Activated naive CD4-positive, alpha-beta T cell treated with anti-CD3 and anti-CD28 coated beads, Interleukin-2, amount 50 U/mL, for 72 hours (primary cell): ENCODE measurements around the gene LAMP2. TPM values are rescaled to one million over a fixed set of nuclear protein-coding genes. Genes with fewer than 3 reads are reported as not detected.

Experiments used
- ATAC-seq, 2 donors: fragments of 150-1000 bp; cut with Tn5 transposase; 2 replicates each; pipeline ENCODE4 v1.10.0; 2021; ENCODE audit warnings: mild to moderate bottlenecking in 2 of 2, moderate library complexity in 2 of 2
- DNase-seq, 2 donors: peaks; one replicate each; pipeline ENCODE4 v3.0.0; 2021 to 2022; ENCODE audit warnings: low spot score in 2 of 2
- H3K27ac Mint-ChIP-seq, 2 donors: one replicate each; pipeline ENCODE4 v1.8.0; 2022; ENCODE audit warnings: mild to moderate bottlenecking in 2 of 2, mixed read lengths in 2 of 2
- H3K36me3 Mint-ChIP-seq, 2 donors: one replicate each; pipeline ENCODE4 v1.8.0; 2022; ENCODE audit warnings: mixed read lengths in 2 of 2
- H3K9me3 Mint-ChIP-seq, 2 donors: one replicate each; pipeline ENCODE4 v1.8.0; 2022; ENCODE audit warnings: mixed read lengths in 2 of 2
- total RNA-seq, 2 donors: library from RNA; stranded (reverse); gene quantifications; one replicate each; pipeline ENCODE4 v1.2.3, GENCODE V29; 2022

Gene LAMP2
- total RNA-seq, 2 donors from 2014 or later = 35.3 to 44.0 TPM

GRCh38 chrX:120468071-120468470 is 1.0 kb downstream of the LAMP2 start:
- Mint-ChIP-seq H3K9me3 (no peaks in the 10 kb centered on the region), H3K36me3 (peaks cover 0 to 10% of the 10 kb centered on the region in 2 donors), H3K27ac (peak overlapping the region; percentile 92 to 98)
- ATAC-seq (no peak), DNase-seq (no peak)

DNA sequence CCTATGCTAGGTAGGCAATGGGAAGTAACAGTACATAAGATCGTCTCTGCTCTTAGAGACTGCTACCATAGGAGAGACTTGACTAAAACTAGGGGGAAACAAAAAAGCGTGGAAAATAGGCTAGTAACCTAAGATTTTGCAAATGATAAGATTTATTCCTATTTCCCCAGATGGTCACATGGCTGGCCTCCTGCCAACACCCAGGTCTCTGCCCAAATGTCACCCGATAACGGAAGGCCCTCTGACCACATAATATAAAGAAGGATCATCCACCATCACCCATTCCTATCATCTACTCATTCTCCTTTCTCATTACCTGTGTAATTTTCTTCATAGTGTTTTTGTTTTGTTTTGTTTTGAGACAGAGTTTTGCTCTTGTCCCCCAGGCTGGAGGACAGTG is 4.7 kb downstream of the LAMP2 start:
- no peak overlapping the region for H3K27ac Mint-ChIP-seq
- DNase-seq (no peak), ATAC-seq (no peak)
- no peaks in the 10 kb centered on the region for H3K9me3 Mint-ChIP-seq
- H3K36me3 Mint-ChIP-seq = peaks cover 0 to 10% of the 10 kb centered on the region in 2 donors

GRCh38 chrX:120463241-120463640 is 5.9 kb downstream of the LAMP2 start:
- no peak overlapping the region for H3K27ac Mint-ChIP-seq
- ATAC-seq = no peak
- peaks cover 0 to 2% of the 10 kb centered on the region in 2 donors for H3K36me3 Mint-ChIP-seq

GRCh38 chrX:120462370-120462769 is 6.7 kb downstream of the LAMP2 start:
- DNase-seq (no peak), ATAC-seq (no peak)
- no peaks in the 10 kb centered on the region for H3K9me3 Mint-ChIP-seq
- no peak overlapping the region for H3K27ac Mint-ChIP-seq
- H3K36me3 Mint-ChIP-seq = no peaks in the 10 kb centered on the region

More at GRCh38 chrX:120463241-120463640, 5.9 kb downstream of the LAMP2 start:
- no peaks in the 10 kb centered on the region for H3K9me3 Mint-ChIP-seq
- DNase-seq = no peak

DNA sequence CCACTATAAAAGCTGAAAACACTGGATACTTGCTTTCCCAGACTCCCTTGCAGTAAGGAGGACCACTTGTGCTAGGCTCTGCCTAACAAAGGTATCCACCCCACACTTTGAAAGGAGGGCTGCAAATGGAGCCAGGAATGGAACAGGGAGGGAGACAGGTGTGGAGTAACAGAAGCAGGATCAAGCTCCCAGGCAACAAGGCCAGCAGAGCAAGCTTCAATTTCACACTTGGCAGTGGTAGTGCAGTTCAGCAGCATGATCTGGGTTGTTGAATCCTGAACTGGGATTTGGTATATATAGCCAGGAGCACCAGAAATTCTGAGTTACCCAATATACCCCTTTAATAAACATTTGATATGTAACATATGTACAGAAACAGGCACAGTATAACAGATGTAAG is 9.8 kb downstream of the LAMP2 start:
- no peaks in the 10 kb centered on the region for H3K9me3 Mint-ChIP-seq
- H3K27ac Mint-ChIP-seq = no peak overlapping the region
- ATAC-seq = no peak
- no peak for DNase-seq
- H3K36me3 Mint-ChIP-seq = no peaks in the 10 kb centered on the region

- H3K36me3 Mint-ChIP-seq = no peaks in the 10 kb centered on the region
- no peaks in the 10 kb centered on the region for H3K9me3 Mint-ChIP-seq
- no peak for DNase-seq
- H3K27ac Mint-ChIP-seq = peak overlapping the region in 1 of 2 donors; percentile 71
- ATAC-seq = peak; percentile 71 to 92
Measured at GRCh38 chrX:120457766-120458180, 11.3 kb downstream of the LAMP2 start.

- H3K27ac Mint-ChIP-seq = peak overlapping the region in 1 of 2 donors; percentile 71
- no peaks in the 10 kb centered on the region for H3K36me3 Mint-ChIP-seq
- peak; percentile 60 to 61 for ATAC-seq
- no peak for DNase-seq
- no peaks in the 10 kb centered on the region for H3K9me3 Mint-ChIP-seq
Measured at GRCh38 chrX:120456973-120457372, 12.1 kb downstream of the LAMP2 start.

- no peak for ATAC-seq
- no peak for DNase-seq
- H3K27ac Mint-ChIP-seq = peak overlapping the region in 1 of 2 donors; percentile 45
- H3K9me3 Mint-ChIP-seq = no peaks in the 10 kb centered on the region
- no peaks in the 10 kb centered on the region for H3K36me3 Mint-ChIP-seq
Measured at GRCh38 chrX:120453985-120454384, 15.1 kb downstream of the LAMP2 start.

DNA sequence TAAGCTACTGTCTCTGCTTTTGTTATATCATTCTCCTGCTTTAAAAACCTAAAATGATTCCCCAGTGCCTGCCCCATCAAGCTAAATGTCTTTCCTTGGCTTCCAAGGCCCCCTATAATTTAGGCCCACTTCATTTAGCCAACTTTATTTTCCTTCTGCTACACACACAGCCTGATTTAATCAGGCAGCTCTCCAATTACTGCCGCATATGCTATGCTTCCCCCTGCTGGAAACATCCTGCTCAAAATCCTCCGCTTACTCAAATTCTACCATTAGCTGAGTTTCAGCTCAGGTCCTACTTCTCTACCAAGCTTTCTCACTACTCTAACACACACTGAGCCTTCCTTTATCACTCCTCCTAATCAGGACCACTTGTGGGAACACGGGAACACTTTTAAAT is 17.0 kb downstream of the LAMP2 start:
- ATAC-seq (no peak), DNase-seq (no peak)

DNA sequence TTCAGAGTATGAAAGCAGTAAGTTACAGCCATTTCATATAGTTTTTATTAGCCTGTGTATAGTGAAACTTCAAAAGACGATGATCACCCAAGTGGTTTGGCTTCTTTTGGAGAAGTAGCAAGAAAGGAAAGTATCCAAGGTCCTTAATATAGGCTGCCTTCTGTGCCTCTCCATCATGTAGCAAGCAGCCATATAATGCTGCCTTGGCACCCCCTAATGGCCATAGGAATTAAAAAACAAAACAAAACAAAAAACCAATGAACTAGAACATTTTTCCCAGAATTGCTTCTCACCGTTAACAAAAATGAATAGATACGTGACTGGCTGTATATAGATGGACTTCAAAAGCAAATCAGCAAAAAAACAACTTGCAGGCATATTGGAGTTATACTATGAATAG is 18.9 kb downstream of the LAMP2 start:
- ATAC-seq = no peak
- Mint-ChIP-seq H3K27ac (no peak overlapping the region), H3K36me3 (no peaks in the 10 kb centered on the region), H3K9me3 (no peaks in the 10 kb centered on the region)
- DNase-seq = no peak

More for the DNA sequence above, 17.0 kb downstream of the LAMP2 start:
- no peaks in the 10 kb centered on the region for H3K36me3 Mint-ChIP-seq
- no peaks in the 10 kb centered on the region for H3K9me3 Mint-ChIP-seq
- H3K27ac Mint-ChIP-seq = peak overlapping the region in 1 of 2 donors; percentile 29

- Mint-ChIP-seq H3K36me3 (no peaks in the 10 kb centered on the region), H3K9me3 (no peaks in the 10 kb centered on the region)
- ATAC-seq = no peak
Measured at GRCh38 chrX:120446498-120446897, 22.6 kb downstream of the LAMP2 start.

GRCh38 chrX:120439921-120440320 is 29.2 kb downstream of the LAMP2 start:
- ATAC-seq = no peak
- Mint-ChIP-seq H3K9me3 (no peaks in the 10 kb centered on the region), H3K27ac (no peak overlapping the region), H3K36me3 (no peaks in the 10 kb centered on the region)
- no peak for DNase-seq

More at GRCh38 chrX:120446498-120446897, 22.6 kb downstream of the LAMP2 start:
- H3K27ac Mint-ChIP-seq = no peak overlapping the region
- no peak for DNase-seq

DNA sequence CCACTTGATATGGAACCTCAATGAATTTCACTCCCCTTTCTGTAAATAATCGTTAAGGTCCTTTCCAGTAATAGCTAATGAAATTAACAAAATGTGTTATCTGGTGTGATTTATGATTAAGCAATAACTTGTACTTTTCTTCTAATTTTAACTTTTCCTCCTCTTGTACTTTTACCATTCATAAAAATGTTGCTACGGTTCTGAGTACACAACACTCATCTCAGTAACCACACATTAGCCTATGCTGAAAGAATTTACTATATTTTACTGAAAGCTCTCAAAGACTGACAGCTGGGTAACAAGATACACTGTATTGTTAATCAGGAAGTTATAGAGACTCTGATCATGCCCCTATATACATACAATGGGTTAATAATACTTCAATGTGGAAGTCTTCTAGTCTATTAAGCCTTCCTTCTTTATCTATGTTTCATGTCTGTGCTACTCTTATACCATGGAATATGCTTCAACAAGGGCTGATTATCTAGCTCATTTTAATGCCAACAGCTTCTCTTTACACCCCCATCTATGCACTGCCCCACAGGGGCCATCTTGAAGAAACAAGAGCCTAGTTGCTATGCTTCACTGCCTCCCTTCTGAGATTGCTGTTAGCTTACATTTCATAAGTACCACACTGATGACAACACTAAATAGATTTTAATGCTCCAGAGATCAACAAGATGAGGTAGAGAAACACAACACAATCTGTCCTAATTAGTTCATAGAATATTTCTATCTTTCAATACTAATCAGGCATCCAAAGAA is 39.1 kb downstream of the LAMP2 start:
- ATAC-seq (no peak), DNase-seq (no peak)
- Mint-ChIP-seq H3K27ac (no peak overlapping the region), H3K36me3 (peaks cover 0 to 16% of the 10 kb centered on the region in 2 donors), H3K9me3 (peaks cover 0 to 4% of the 10 kb centered on the region in 2 donors)

GRCh38 chrX:120428309-120428708 is 40.8 kb downstream of the LAMP2 start:
- Mint-ChIP-seq H3K9me3 (peaks cover 0 to 4% of the 10 kb centered on the region in 2 donors), H3K36me3 (peaks cover 0 to 16% of the 10 kb centered on the region in 2 donors), H3K27ac (no peak overlapping the region)
- ATAC-seq = no peak
- no peak for DNase-seq

DNA sequence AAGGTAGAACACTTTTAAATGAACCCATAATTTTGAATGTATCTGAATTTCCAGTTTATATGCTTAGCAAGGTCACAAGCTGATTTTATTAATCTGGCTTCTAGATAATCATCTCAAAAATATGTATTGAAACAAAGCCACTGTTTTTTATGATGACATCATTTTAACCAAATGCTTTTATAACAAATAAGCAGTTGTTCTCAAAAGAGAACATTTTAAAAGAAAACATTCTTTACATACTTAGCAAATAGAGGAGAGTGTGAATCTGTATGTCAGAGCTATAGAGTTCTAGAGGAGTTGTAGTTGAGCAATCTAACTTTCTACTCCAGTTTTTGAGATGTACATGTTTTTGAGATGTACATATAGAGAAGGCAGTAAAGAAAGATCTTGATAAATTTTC is 42.5 kb downstream of the LAMP2 start:
- Mint-ChIP-seq H3K36me3 (peaks cover 0 to 2% of the 10 kb centered on the region in 2 donors), H3K9me3 (no peaks in the 10 kb centered on the region), H3K27ac (no peak overlapping the region)
- no peak for ATAC-seq
- DNase-seq = no peak

DNA sequence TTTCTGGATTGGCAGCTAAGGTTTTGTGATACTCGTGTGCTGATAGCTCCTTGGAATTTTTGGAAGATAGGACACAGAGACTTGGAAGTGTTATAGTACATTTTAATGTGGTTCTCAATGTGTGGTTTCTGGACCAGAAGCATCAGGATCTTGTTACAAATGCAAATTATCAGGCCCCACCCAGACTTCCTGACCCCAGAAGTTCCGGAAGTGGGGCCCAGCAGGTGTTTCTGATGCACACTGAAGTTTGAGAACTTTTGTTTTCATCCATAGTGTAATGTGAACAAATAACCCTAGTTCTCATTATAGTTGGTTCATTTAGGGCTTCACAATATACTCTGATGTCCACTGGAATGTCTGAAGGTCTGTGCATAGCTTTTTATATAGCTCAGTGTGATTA is 49.6 kb downstream of the LAMP2 start:
- Mint-ChIP-seq H3K27ac (peak overlapping the region in 1 of 2 donors; percentile 59), H3K36me3 (no peaks in the 10 kb centered on the region), H3K9me3 (no peaks in the 10 kb centered on the region)
- DNase-seq (no peak), ATAC-seq (no peak)

- DNase-seq (no peak), ATAC-seq (no peak)
- Mint-ChIP-seq H3K36me3 (peaks cover 0 to 11% of the 10 kb centered on the region in 2 donors), H3K27ac (no peak overlapping the region), H3K9me3 (peaks cover 0 to 3% of the 10 kb centered on the region in 2 donors)
Measured at GRCh38 chrX:120408168-120408567, 60.9 kb downstream of the LAMP2 start.

DNA sequence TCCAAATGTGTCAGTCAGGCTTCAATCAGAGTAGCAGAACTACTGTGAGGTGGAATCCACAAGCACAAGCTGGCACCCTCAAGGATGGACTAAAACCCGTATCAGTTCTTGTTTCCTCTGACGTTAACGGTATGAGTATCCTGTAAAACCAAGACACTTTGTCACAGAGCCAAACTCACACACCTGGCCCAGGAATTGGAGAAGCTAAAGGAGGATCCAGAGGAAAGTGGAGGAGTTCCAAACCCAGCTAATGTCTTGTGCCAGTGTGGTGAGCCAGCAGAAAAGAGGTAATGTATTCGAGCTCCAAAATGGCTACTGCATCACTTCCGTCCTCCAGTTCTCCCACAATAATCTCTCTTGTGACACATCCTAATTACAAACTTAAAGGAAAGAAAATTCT is 62.5 kb downstream of the LAMP2 start:
- ATAC-seq (no peak), DNase-seq (no peak)
- Mint-ChIP-seq H3K27ac (no peak overlapping the region), H3K36me3 (peaks cover 0 to 11% of the 10 kb centered on the region in 2 donors), H3K9me3 (peaks cover 0 to 3% of the 10 kb centered on the region in 2 donors)
